SKM-1 (cell line): ENCODE measurements around the gene GPR161.

ENCODE experiments used
- DNase-seq: peaks from one replicate; lab custom pipeline; 2025; ENCODE audit not compliant: unreplicated experiment; lab: John Stamatoyannopoulos, UW

GPR161 gene

DNA sequence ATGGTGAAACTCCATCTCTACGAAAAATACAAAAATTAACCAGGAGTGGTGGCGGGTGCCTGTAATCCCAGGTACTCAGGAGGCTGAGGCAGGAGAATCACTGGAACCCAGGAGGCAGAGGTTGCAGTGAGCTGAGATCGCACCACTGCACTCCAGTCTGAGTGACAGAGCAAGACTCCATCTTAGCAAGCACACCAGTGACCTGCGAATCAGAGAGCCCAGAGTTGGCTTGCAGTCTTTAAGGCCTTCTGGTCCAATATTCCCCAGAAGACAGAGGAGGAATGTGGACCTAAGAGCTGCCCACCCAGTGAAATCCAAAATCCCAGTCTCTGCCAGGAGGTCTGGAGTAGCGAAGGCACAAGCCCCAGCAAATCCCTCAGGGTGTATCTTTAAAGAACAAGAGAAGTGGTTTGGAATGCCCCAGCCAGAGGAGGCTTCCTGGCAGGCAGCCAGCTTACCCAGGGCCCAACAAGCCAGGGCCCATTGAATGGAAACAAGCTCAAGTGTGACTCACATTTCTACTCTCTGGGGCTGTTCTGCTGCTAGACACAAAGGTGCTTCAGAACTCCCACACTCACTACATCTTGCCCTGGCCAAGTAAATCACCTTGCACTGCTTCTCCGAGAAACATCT is 23.9 kb downstream of the GPR161 start:
- DNase-seq: no peak

DNA sequence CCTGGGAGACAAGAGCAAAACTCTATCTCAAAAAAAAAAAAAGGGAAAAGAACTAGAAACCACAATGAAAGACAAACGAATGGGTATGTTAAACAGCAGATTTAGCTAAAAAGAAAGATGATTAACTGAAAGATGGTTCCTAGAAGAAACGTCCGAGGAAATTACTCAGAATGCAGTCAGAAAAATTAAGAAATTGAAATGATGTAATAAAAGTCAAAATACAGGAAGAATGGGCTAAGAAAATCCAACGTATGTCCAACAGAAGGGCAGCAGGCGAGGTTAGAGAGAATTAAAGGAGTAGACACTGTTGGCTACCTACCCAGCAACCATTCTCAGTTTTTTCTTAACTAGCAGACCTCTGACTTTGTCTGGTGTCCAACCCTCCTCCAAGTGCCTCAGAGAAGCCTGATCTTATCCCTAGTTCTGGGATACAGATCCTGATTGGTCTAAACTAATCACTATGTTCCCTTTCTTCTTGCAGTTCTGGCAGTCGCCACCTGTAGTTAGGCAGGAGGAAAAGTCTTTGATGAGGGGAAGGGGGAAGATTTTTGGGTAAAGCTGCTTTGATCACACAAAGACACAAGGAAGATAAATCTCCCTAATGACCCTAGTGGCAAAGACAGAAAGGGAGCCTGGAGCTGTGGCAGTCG is 25.7 kb downstream of the GPR161 start:
- no peak for DNase-seq

DNA sequence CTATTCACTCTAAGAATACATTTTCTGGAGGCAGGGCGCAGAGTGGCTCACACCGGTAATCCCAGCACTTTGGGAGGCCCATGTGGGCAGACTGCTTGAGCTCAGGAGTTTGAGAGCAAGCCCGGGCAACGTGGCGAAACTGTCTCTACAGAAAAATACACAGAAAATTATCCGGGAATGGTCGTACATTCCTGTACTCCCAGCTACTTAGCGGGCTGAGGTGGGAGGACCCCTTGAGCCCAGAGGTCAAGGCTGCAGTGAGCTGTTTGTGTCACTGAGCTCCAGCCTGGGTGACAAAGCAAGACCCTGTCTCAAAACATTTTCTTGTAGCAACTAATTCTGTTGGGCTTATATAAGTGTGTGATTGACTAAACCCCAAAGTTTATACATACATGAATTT is 30.5 kb downstream of the GPR161 start:
- DNase-seq: no peak

GRCh38 chr1:168105846-168106245 is 30.9 kb downstream of the GPR161 start:
- no peak for DNase-seq

DNA sequence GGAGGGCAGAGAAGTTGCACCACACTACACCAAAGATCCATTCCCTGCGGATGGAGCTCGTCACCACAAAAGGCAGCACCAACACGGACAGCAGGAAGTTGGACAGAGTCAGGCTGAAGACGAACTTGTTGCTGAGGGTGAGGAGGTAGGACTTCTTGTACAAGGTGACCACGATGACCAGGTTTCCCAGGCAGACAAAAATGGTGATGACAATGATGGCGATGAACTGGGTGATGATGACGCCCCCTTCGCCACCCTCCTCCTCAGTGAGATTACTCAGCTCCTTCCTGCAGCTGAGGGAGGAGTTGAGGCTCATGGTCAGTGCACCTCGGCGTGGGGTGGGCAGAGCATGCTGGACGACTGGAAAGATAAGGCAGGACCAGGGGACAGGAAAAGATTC is 32.2 kb downstream of the GPR161 start:
- no peak for DNase-seq

- DNase-seq: no peak
Observed at GRCh38 chr1:168102487-168102886, 34.2 kb downstream of the GPR161 start.

DNA sequence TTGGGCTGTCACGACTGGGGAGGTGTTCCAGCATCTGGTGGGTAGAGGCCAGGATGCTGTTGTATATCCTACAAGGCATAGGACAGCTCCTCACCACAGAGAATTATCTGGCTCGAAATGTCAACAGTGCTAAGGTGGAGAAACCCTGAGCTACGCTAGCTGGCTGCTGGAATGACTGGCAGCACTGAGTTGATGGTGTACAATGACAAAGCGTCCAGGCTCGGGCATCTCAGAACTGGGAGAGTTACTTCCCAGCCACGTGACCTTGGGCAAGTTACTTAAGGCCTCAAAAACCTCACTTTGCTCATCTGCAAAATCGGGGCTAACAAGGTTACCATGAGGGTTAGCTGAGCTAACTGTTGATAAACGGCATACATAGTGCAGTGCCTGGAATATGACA is 35.4 kb downstream of the GPR161 start:
- no peak for DNase-seq

GRCh38 chr1:168100315-168101002 is 36.3 kb downstream of the GPR161 start:
- DNase-seq: no peak

- no peak for DNase-seq
Observed at GRCh38 chr1:168099337-168099801, 37.4 kb downstream of the GPR161 start.

DNA sequence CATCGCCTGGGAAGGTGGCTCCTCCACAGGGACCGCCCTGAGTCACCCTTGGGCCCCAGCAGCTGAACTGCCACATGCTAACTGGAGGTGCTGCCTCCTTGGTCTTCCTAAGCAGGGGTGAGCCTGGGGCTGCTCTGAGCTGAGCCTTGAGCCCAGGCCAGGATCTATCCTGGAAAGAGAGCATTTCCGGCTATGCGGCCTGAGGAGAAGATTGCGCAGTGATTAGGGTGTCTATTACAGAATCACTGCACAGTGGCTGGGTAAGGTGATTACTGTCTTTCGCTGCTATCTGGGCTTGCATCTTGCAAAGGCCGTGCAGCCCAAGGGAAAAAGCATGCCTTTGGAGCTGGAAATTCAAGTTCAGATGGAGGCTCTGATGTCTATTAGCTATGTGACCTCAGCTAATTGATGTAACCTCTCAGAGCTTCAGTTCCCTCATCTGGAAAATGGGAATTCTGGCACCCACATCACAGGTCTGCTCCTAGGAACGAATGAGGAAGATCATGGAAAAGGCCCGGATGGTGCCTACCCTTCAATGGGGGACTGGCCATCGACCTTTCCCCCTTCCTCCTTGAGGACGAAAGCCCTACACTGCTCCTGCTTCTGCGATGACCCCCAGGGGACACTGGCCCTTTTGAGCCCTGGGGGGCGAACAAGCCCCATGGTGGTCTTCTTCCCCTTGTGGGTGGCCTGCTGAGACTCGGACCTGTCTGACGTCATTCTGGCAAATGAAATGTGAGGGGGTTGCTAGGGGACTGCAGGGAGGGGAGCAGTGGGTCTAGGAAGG is 38.0 kb downstream of the GPR161 start:
- DNase-seq: no peak

GRCh38 chr1:168097921-168098528 is 38.7 kb downstream of the GPR161 start:
- DNase-seq: no peak

GRCh38 chr1:168096296-168097165 is 40.2 kb downstream of the GPR161 start:
- no peak for DNase-seq

GRCh38 chr1:168095476-168095875 is 41.3 kb downstream of the GPR161 start:
- DNase-seq: no peak

DNA sequence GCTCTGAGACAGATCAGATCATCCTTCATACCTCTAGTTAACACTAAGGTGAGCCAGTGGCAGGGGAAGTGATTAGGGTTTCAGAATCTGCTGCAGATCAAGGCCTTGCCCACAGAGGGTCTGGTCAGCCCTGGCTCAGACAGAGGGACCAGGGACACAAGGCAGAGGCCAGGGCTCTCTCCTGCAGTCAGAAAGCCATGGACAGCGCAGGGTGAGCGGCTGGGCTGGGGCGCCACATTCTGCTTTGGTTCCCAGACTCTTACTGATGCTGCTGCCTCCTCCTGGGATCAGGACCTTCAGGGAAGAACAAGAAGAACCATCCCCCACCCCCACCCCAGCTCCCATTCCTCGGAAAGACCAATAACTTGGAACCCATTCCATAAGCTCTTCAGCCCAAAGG is 43.1 kb downstream of the GPR161 start:
- no peak for DNase-seq

DNA sequence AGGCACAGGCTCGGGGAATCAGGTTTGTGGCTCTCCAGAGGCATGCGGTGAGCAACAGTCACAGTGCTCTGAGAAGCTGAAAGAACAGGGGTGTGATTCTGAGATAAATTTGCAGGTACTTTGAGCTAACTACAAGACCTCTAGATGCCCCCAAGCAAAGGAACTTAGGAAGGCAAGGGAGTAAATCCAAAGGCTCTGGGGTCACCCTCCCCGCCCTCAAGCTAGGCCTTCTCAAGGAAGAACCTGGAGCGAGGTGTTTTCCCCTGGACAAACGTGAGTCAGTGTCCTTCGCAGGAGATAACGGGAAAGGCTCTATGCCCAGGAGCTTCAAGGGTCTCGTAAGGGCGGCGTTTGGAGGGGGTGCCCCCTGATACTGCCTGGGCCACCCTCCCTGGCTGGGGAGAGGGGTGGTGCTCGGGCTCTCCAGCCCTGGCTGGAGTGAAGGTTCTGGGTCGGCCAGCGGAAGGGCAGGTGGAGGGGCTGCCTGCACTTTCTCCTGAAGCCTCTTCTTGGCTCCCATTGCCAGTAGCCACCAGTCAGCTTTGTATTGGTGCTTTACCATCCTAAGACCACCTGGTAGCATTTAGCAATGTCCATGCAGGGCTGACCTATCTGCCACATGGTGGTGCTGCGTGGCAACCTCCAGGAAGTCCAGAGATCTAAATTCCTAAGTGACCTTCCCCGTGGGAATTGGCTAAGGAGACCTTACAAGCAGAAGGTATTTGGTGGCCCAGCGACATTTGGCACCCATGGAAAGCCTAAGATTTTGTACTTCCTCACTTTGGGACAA is 44.0 kb downstream of the GPR161 start:
- no peak for DNase-seq

DNA sequence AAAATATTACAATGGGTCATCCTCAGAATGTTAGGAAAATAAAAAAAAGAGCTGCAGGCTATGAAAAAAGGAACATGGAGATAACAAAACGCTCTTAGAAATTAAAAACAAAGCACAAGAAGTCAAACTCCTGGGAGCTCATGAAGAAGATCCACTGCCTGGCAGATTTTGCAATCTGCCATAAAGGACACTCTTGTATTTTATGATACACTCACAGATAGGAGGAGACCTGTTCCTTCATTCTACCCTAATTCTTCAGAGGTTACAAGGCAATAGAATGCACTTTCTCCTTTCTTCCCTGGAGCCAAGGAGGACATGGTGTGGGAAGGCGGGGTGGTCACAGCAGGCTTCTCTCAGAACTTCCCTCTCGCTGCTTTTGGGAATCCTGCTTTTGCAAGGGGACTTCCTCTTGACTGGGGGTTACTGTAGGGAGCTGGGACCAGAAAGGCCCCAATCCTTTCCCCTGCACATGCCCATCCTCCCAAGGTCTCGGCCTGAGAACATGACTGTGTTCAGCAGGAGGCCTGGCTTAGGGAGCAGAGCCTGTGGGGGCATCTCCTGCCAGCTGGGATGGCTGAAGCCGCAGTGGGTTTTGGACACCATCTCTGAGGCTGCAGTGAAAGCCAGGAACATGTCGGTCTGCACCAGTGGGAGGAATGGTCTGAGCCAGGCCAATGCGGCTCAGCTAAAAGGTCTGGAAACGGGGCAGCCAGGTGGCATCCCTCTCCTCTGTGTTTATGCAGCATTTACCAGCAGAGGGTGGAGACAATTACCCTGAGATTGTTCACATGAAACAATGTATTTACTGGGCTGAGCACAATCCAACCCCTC is 44.8 kb downstream of the GPR161 start:
- DNase-seq: no peak

- no peak for DNase-seq
Observed at GRCh38 chr1:168091063-168091462, 45.7 kb downstream of the GPR161 start.

- no peak for DNase-seq
Observed at GRCh38 chr1:168090395-168090794, 46.3 kb downstream of the GPR161 start.

DNA sequence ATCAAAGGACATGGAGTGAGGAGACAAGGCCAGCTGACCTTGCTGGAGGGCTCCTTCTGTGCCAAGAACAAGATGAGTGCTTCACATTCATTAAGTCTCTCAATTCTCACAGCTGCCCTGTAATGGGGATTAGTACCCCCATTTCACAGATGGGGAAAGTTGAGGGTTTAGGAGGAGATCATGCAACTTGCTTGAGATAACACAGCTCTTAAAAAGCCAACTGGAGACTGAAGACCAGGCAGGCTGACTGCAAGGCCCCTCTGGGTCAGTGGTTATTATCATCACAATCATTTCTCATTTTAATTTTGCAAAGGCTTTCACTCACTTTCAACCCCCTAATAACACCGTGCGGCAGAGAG is 46.8 kb downstream of the GPR161 start:
- DNase-seq: no peak
